ENCODE results near the gene DMBX1. TPM values are rescaled to one million over a fixed set of nuclear protein-coding genes. Genes with fewer than 3 reads are reported as not detected.
A peak's percentile ranks its signal among the peaks of the same experiment; 100 is the strongest.

DMBX1 gene
- polyA plus RNA-seq, 1 donor from 2014 or later: 0.28 TPM

- Histone ChIP-seq H3F3A (ENCODE audit: insufficient read depth, low read length, poor library complexity, severe bottlenecking) (no peaks in the 10 kb centered on the region), H2AFZ (ENCODE audit: low read depth, low read length) (no peak overlapping the region), H3K9ac (ENCODE audit: low read length) (no peak overlapping the region), H3K79me2 (replicated peaks; ENCODE audit: insufficient read depth, low read length) (no peaks in the 10 kb centered on the region), H3K27me3 (ENCODE audit: insufficient read depth, low read depth, low read length) (peaks cover 99% of the 10 kb centered on the region), H3K4me3 (ENCODE audit: low read length) (peak overlapping the region; percentile 3), H3K27ac (ENCODE audit: low read length) (no peak overlapping the region), H3K36me3 (ENCODE audit: insufficient read depth, low read length) (no peaks in the 10 kb centered on the region), H3K9me3 (ENCODE audit: low read length) (no peaks in the 10 kb centered on the region), H3K9me2 (ENCODE audit: insufficient read depth, low read length) (no peaks in the 10 kb centered on the region), H3K4me2 (ENCODE audit: low read length) (no peak overlapping the region), H4K20me1 (ENCODE audit: insufficient read depth) (no peaks in the 10 kb centered on the region)
- TF ChIP-seq EZH2 (IDR thresholded peaks at IDR 0.05; ENCODE audit: borderline replicate concordance, insufficient read depth, low read length, poor library complexity, severe bottlenecking): peak; percentile 94
- TF ChIP-seq MXI1 (conservative IDR thresholded peaks at IDR 0.05; ENCODE audit: poor library complexity, severe bottlenecking): no peak
- TF ChIP-seq POLR2AphosphoS5 (IDR thresholded peaks at IDR 0.05): peak; percentile 11
Measured at GRCh38 chr1:46489169-46489637, 433 bp upstream of the DMBX1 start.

- Histone ChIP-seq H3K27ac (ENCODE audit: low read length) (no peak overlapping the region), H4K20me1 (ENCODE audit: insufficient read depth) (no peaks in the 10 kb centered on the region), H2AFZ (ENCODE audit: low read depth, low read length) (no peak overlapping the region), H3K4me2 (ENCODE audit: low read length) (no peak overlapping the region), H3K9me2 (ENCODE audit: insufficient read depth, low read length) (no peaks in the 10 kb centered on the region), H3F3A (ENCODE audit: insufficient read depth, low read length, poor library complexity, severe bottlenecking) (no peaks in the 10 kb centered on the region), H3K9ac (ENCODE audit: low read length) (no peak overlapping the region), H3K27me3 (ENCODE audit: insufficient read depth, low read depth, low read length) (peaks cover 100% of the 10 kb centered on the region), H3K9me3 (ENCODE audit: low read length) (no peaks in the 10 kb centered on the region), H3K36me3 (ENCODE audit: insufficient read depth, low read length) (no peaks in the 10 kb centered on the region), H3K4me3 (ENCODE audit: low read length) (no peak overlapping the region), H3K79me2 (replicated peaks; ENCODE audit: insufficient read depth, low read length) (no peaks in the 10 kb centered on the region)
- TF ChIP-seq EZH2 (IDR thresholded peaks at IDR 0.05; ENCODE audit: borderline replicate concordance, insufficient read depth, low read length, poor library complexity, severe bottlenecking): no peak
- TF ChIP-seq POLR2AphosphoS5 (IDR thresholded peaks at IDR 0.05): no peak
- TF ChIP-seq SMC3 (conservative IDR thresholded peaks at IDR 0.05; ENCODE audit: poor library complexity): no peak
- TF ChIP-seq REST (IDR thresholded peaks at IDR 0.05; ENCODE audit: borderline replicate concordance): no peak
- no peak for TF ChIP-seq RAD21 (conservative IDR thresholded peaks at IDR 0.05)
- no peak for TF ChIP-seq EP300 (conservative IDR thresholded peaks at IDR 0.05; ENCODE audit: poor library complexity, severe bottlenecking)
- TF ChIP-seq, protein P1, sequence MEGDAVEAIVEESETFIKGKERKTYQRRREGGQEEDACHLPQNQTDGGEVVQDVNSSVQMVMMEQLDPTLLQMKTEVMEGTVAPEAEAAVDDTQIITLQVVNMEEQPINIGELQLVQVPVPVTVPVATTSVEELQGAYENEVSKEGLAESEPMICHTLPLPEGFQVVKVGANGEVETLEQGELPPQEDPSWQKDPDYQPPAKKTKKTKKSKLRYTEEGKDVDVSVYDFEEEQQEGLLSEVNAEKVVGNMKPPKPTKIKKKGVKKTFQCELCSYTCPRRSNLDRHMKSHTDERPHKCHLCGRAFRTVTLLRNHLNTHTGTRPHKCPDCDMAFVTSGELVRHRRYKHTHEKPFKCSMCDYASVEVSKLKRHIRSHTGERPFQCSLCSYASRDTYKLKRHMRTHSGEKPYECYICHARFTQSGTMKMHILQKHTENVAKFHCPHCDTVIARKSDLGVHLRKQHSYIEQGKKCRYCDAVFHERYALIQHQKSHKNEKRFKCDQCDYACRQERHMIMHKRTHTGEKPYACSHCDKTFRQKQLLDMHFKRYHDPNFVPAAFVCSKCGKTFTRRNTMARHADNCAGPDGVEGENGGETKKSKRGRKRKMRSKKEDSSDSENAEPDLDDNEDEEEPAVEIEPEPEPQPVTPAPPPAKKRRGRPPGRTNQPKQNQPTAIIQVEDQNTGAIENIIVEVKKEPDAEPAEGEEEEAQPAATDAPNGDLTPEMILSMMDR (IDR thresholded peaks at IDR 0.05; ENCODE audit: poor library complexity, severe bottlenecking): no peak
- TF ChIP-seq TAF1 (IDR thresholded peaks at IDR 0.05; ENCODE audit: low read depth): no peak
- TF ChIP-seq MXI1 (conservative IDR thresholded peaks at IDR 0.05; ENCODE audit: poor library complexity, severe bottlenecking): no peak
Measured at GRCh38 chr1:46490406-46490655, 695 bp downstream of the DMBX1 start.

Measured in neural cell (in vitro differentiated cells).